Measurements from ENCODE around the gene PTTG1IP. TPM values are rescaled to one million over a fixed set of nuclear protein-coding genes. Genes with fewer than 3 reads are reported as not detected.

PTTG1IP gene
- total RNA-seq, 1 donor from 2014 or later, result 205 TPM

- Mint-ChIP-seq H3K36me3 (peaks cover 11% of the 10 kb centered on the region), H3K27me3 (ENCODE audit: low read depth) (no peaks in the 10 kb centered on the region), H3K4me3 (no peak overlapping the region), H3K9me3 (peaks cover 31% of the 10 kb centered on the region), H3K27ac (no peak overlapping the region), H3K4me1 (peaks cover 4% of the 10 kb centered on the region)
- DNase-seq (ENCODE audit: low spot score in 2 of 2, unreplicated experiment in 2 of 2), result no peak
- TF ChIP-seq, protein P1, sequence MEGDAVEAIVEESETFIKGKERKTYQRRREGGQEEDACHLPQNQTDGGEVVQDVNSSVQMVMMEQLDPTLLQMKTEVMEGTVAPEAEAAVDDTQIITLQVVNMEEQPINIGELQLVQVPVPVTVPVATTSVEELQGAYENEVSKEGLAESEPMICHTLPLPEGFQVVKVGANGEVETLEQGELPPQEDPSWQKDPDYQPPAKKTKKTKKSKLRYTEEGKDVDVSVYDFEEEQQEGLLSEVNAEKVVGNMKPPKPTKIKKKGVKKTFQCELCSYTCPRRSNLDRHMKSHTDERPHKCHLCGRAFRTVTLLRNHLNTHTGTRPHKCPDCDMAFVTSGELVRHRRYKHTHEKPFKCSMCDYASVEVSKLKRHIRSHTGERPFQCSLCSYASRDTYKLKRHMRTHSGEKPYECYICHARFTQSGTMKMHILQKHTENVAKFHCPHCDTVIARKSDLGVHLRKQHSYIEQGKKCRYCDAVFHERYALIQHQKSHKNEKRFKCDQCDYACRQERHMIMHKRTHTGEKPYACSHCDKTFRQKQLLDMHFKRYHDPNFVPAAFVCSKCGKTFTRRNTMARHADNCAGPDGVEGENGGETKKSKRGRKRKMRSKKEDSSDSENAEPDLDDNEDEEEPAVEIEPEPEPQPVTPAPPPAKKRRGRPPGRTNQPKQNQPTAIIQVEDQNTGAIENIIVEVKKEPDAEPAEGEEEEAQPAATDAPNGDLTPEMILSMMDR (IDR thresholded peaks at IDR 0.05; ENCODE audit: unreplicated experiment), result no peak
Measured at GRCh38 chr21:44820851-44821250, 52.6 kb downstream of the PTTG1IP start.

DNA sequence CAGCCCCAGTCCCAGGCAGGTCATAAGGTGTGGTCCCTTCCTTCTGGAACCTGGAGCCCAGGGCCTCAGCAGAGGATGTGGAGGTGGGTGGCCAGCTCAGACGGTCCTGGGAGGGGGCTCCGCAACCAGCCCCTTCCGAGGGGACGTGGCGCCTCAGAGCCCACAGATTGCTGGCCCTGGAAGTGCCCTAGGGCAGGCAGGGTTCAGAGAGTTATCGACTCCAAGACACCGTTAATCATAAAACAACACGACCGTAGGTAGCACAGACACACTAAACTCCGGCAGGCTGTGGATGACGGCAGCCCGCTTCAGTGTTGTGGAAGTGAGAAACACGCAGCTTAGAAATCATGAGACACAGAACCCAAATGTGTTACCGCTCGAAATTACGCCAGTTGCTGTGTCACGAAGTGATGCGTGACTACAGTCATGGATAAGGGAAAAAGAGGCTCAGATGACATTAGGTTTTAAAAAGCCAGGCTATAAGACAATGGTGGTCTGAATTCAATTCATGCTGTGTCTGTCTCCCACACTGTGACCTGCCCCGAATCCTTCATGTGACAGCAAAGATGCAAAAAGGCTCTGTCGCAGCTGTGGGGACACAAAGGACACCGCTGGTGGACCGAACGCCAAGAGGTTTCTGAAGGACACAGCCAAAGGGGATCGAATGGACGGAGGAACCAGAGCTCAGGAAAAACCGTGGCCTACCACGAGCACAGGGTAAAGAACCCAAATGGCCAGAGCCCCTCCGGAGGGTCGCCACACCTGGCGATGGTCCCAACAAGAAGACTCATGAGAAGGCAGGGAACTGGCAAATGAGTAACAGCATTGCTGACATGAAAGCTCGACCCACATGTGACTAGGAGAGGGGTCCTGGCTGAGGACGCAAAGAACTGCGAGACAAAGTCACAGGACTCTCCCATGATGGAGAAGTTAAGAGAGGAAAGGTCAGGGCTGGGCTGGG is 53.9 kb downstream of the PTTG1IP start:
- Mint-ChIP-seq H3K27me3 (ENCODE audit: low read depth) (no peaks in the 10 kb centered on the region), H3K9me3 (peaks cover 31% of the 10 kb centered on the region), H3K27ac (no peak overlapping the region), H3K4me3 (peak overlapping the region; percentile 52), H3K4me1 (peaks cover 4% of the 10 kb centered on the region), H3K36me3 (peaks cover 11% of the 10 kb centered on the region)
- DNase-seq (ENCODE audit: low spot score in 2 of 2, unreplicated experiment in 2 of 2), result no peak
- TF ChIP-seq, protein P1 (IDR thresholded peaks at IDR 0.05; ENCODE audit: unreplicated experiment), result no peak

DNA sequence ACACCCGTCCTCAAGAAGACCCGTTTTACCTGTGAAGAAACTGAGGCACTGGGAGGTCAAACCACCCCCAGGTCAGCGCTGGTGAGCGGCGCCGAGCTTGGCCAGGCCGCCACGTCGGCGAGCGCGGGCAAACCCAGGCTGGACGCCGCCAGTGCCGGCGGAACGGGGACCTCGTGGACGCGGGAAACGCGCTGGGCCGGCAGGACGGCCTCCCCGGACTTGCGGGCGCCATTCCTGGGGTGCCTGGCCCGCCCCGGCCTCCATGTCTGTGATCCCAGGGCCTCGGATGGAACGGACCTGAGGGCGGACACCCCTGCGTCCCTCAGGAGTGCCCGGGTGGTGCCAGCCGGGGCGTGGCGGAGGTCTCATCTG is 54.9 kb downstream of the PTTG1IP start:
- H3K9me3 Mint-ChIP-seq, result peaks cover 29% of the 10 kb centered on the region
- TF ChIP-seq, protein P1 (IDR thresholded peaks at IDR 0.05; ENCODE audit: unreplicated experiment), result no peak
- no peak overlapping the region for H3K27ac Mint-ChIP-seq
- no peaks in the 10 kb centered on the region for H3K27me3 Mint-ChIP-seq (ENCODE audit: low read depth)
- peaks cover 9% of the 10 kb centered on the region for H3K36me3 Mint-ChIP-seq
- no peak for DNase-seq (ENCODE audit: low spot score in 2 of 2, unreplicated experiment in 2 of 2)
- peaks cover 4% of the 10 kb centered on the region for H3K4me1 Mint-ChIP-seq
- H3K4me3 Mint-ChIP-seq, result peak overlapping the region; percentile 52

DNA sequence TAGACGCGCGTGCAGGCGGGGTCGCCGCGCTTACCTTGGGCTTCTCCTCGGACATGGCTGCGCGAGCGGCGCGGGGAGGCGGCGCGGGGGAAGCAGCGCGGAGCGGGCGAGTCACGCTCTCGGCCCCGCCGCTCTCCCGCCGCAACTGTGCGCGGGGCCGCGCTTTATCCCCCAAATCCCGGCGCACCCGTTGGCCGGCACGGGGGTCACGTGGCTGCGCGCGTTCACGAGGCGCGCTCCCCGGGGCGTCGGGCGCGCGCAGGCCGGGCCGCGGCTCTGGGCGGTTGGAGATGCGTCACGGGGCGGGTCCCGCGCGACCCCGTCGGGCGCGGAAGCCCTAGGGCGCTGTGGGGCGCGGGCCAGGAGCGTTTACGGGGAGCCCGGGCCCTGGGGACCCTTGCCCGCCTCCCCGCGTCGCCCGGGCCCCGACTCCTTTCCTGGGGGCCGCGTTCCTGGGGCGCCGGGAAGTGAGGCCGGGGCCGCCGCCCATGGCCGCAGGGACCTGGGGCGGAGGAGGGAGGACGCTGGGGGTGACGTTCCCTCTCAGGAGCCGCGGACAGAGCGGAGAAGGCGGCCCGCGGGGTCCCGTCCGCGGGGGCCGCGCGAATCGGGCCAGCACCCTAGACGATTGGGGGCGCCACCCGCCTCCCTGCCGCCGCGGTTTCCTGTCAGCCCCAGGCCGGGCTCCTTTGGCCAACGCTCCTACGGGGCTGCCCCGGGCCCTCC is 55.4 kb downstream of the PTTG1IP start, which contains the start of gene SUMO3:
Gene SUMO3 (minus strand): TSS at position 149 of the 726 bp plus-strand sequence. CDS start 94 bp downstream, at position 55.
- Mint-ChIP-seq H3K4me3 (peak within 1 kb of the TSS; percentile 63), H3K4me1 (peaks cover 4% of the 10 kb centered on the region), H3K27me3 (ENCODE audit: low read depth) (no peaks in the 10 kb centered on the region), H3K36me3 (peaks cover 8% of the 10 kb centered on the region), H3K9me3 (peaks cover 24% of the 10 kb centered on the region), H3K27ac (peak within 1 kb of the TSS; percentile 25)
- TF ChIP-seq, protein P1 (IDR thresholded peaks at IDR 0.05; ENCODE audit: unreplicated experiment), result no peak
- peak; percentile 75 to 87 for DNase-seq (ENCODE audit: low spot score in 2 of 2, unreplicated experiment in 2 of 2)

DNA sequence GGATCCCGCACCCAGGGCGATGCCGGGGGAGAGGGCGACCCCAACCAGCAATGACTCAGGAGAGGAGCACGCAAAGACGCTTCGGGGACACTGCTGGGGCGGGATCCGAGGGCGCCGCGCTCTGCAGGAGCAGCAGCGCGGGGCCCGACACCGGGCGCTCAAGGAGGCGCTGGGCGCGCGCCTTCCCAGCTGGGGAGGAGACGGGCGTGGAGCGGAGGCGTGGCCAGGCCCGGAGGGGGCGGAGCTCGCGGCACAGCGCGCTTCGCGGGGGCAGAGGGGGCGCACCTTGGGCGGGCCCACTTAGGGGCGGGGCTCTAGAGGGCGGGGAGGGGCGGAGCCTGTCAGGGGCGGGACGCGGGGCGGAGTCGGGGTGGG is 56.0 kb downstream of the PTTG1IP start:
- Mint-ChIP-seq H3K36me3 (peaks cover 8% of the 10 kb centered on the region), H3K4me1 (peaks cover 4% of the 10 kb centered on the region), H3K27me3 (ENCODE audit: low read depth) (no peaks in the 10 kb centered on the region), H3K9me3 (peaks cover 18% of the 10 kb centered on the region), H3K4me3 (peak overlapping the region; percentile 63), H3K27ac (no peak overlapping the region)
- DNase-seq (ENCODE audit: low spot score in 2 of 2, unreplicated experiment in 2 of 2), result peak; percentile 86 to 91
- TF ChIP-seq, protein P1 (IDR thresholded peaks at IDR 0.05; ENCODE audit: unreplicated experiment), result no peak

All from mesothelial cell of epicardium (in vitro differentiated cells).